ENCODE results near the gene CNTN1. TPM values are rescaled to one million over a fixed set of nuclear protein-coding genes. Genes with fewer than 3 reads are reported as not detected.

The CNTN1 gene
- total and polyA plus RNA-seq, 2 of the 13 experiments (the other 11 are each of a cell fraction or from before 2014, with no cell fraction given): 0.01 to 0.07 TPM

- Histone ChIP-seq H3K9me3 (ENCODE audit: low read length) (no peaks in the 10 kb centered on the region), H4K20me1 (ENCODE audit: insufficient read depth, low read length) (no peaks in the 10 kb centered on the region), H3K4me1 (ENCODE audit: insufficient read depth, low read length) (no peaks in the 10 kb centered on the region), H2AFZ (ENCODE audit: low read length) (no peak overlapping the region), H3K79me2 (ENCODE audit: insufficient read depth, low read length) (no peaks in the 10 kb centered on the region), H3K4me2 (ENCODE audit: low read depth, low read length) (no peak overlapping the region), H3K36me3 (replicated peaks in 1 of 2; ENCODE audit: control insufficient read depth in 1 of 2, insufficient read depth in 2 of 2, low read length in 2 of 2) (no peaks in the 10 kb centered on the region), H3K9ac (ENCODE audit: insufficient read depth, low read depth, low read length) (no peak overlapping the region), H3K27me3 (ENCODE audit: control insufficient read depth in 1 of 2, insufficient read depth in 2 of 2, low read length in 2 of 2) (no peaks in the 10 kb centered on the region), H3K27ac (ENCODE audit: extremely low read length, insufficient read depth, low read length) (no peak overlapping the region), H3K4me3 (replicated peaks in 1 of 3; ENCODE audit: insufficient read depth in 1 of 3, low read depth in 2 of 3, low read length in 3 of 3) (no peak overlapping the region)
- ATAC-seq (no peak), FAIRE-seq (no peak), DNase-seq (ENCODE audit: low spot score) (no peak)
- no TSS peak for BruUV-seq (replicated peaks)
- ChIA-PET CTCF (ENCODE audit: low intra/inter-chr PET ratio, low total read pairs) (no interaction called here), POLR2A (no interaction called here)
- in situ Hi-C loops (cut with HindIII; ENCODE audit: extremely low pct_ligation_motif_present, low pct_unique_long_range_greater_than_20kb): no loop called here
- intact Hi-C loops (cut with micrococcal nuclease; ENCODE audit: unreplicated experiment): no loop called here
- 1% methylated on average over 3 of the region's 3 CpGs for WGBS (ENCODE audit: low lambda C conversion rate)
- no peak for TF ChIP-seq ZC3H13 (CRISPR knock-in tag; IDR thresholded peaks at IDR 0.05)
- TF ChIP-seq ELF1 (CRISPR knock-in tag; IDR thresholded peaks at IDR 0.05): no peak
Observed at GRCh38 chr12:41074473-41074769, 382.2 kb downstream of the CNTN1 start.

- Histone ChIP-seq H3K9ac (ENCODE audit: insufficient read depth, low read depth, low read length) (no peak overlapping the region), H4K20me1 (ENCODE audit: insufficient read depth, low read length) (no peaks in the 10 kb centered on the region), H3K4me3 (replicated peaks in 1 of 3; ENCODE audit: insufficient read depth in 1 of 3, low read depth in 2 of 3, low read length in 3 of 3) (no peak overlapping the region), H3K36me3 (replicated peaks in 1 of 2; ENCODE audit: control insufficient read depth in 1 of 2, insufficient read depth in 2 of 2, low read length in 2 of 2) (no peaks in the 10 kb centered on the region), H3K79me2 (ENCODE audit: insufficient read depth, low read length) (no peaks in the 10 kb centered on the region), H3K27me3 (ENCODE audit: control insufficient read depth in 1 of 2, insufficient read depth in 2 of 2, low read length in 2 of 2) (no peaks in the 10 kb centered on the region), H3K9me3 (ENCODE audit: low read length) (peaks cover 13% of the 10 kb centered on the region; the same call in 1 of the 2 replicates), H3K4me1 (ENCODE audit: insufficient read depth, low read length) (no peaks in the 10 kb centered on the region), H2AFZ (ENCODE audit: low read length) (no peak overlapping the region), H3K4me2 (ENCODE audit: low read depth, low read length) (no peak overlapping the region), H3K27ac (ENCODE audit: extremely low read length, insufficient read depth, low read length) (no peak overlapping the region)
- no peak for FAIRE-seq
- no peak for DNase-seq (ENCODE audit: low spot score)
- in situ Hi-C loops (cut with HindIII; ENCODE audit: extremely low pct_ligation_motif_present, low pct_unique_long_range_greater_than_20kb) (no loop called here), intact Hi-C loops (cut with micrococcal nuclease; ENCODE audit: unreplicated experiment) (no loop called here)
- CTCF ChIA-PET (ENCODE audit: low intra/inter-chr PET ratio, low total read pairs): no interaction called here
- ATAC-seq: no peak
- TF ChIP-seq FOXK1 (CRISPR knock-in tag; IDR thresholded peaks at IDR 0.05; ENCODE audit: borderline replicate concordance, low read depth): no peak
- TF ChIP-seq CBX1 (IDR thresholded peaks at IDR 0.05; ENCODE audit: low read depth): no peak
- TF ChIP-seq ZBTB7A (CRISPR knock-in tag; IDR thresholded peaks at IDR 0.05): no peak
- TF ChIP-seq SIN3A (IDR thresholded peaks at IDR 0.05; ENCODE audit: borderline replicate concordance, low read depth, low read length): no peak
- TF ChIP-seq ZNF710 (CRISPR knock-in tag; IDR thresholded peaks at IDR 0.05; ENCODE audit: borderline replicate concordance): no peak
- no peak for TF ChIP-seq SP4 (CRISPR knock-in tag; IDR thresholded peaks at IDR 0.05)
- no peak for TF ChIP-seq NR2F2 (IDR thresholded peaks at IDR 0.05; ENCODE audit: borderline replicate concordance, low read depth)
- TF ChIP-seq SALL1 (CRISPR knock-in tag; IDR thresholded peaks at IDR 0.05): no peak
- no peak for TF ChIP-seq ZNF878 (CRISPR knock-in tag; IDR thresholded peaks at IDR 0.05)
- no peak for TF ChIP-seq ZNF713 (CRISPR knock-in tag; IDR thresholded peaks at IDR 0.05)
- TF ChIP-seq TCF7L2 (IDR thresholded peaks at IDR 0.05; ENCODE audit: low read depth, low read length): no peak
- no peak for TF ChIP-seq ZMYM4 (CRISPR knock-in tag; IDR thresholded peaks at IDR 0.05)
- TF ChIP-seq ZNF18 (CRISPR knock-in tag; IDR thresholded peaks at IDR 0.05; ENCODE audit: insufficient replicate concordance): no peak
- no peak for TF ChIP-seq IKZF1 (IDR thresholded peaks at IDR 0.05)
- no peak for TF ChIP-seq RORA (CRISPR knock-in tag; IDR thresholded peaks at IDR 0.05)
- BruUV-seq (replicated peaks): no TSS peak
- 0% methylated on average over 7 of the region's 7 CpGs for WGBS (ENCODE audit: low lambda C conversion rate)
- POLR2A ChIA-PET: no interaction called here
Observed at GRCh38 chr12:41076114-41076513, 383.9 kb downstream of the CNTN1 start.

Data from HepG2 (cell line).